CD4-positive, alpha-beta T cell (primary cell): ENCODE data around the gene RAPGEF4. TPM values are rescaled to one million over a fixed set of nuclear protein-coding genes. Genes with fewer than 3 reads are reported as not detected.

Experiments
- ATAC-seq: fragments of 200-7000 bp; cut with Tn5 transposase; one replicate; pipeline ENCODE4 v1.10.0; 2022; ENCODE audit warnings: mild to moderate bottlenecking; ENCODE audit not compliant: poor library complexity
- CTCF ChIA-PET: fragments of 350-600 bp; sonication (Branson Sonifier 250); formaldehyde crosslinking; loops from one replicate; lab custom pipeline; 2021; ENCODE audit warnings: antibody characterized with exemption, inconsistent platforms; lab: Charles Lee
- POLR2A ChIA-PET: fragments of 350-600 bp; sonication (Branson Sonifier 250); formaldehyde crosslinking; loops from one replicate; lab custom pipeline; 2021; ENCODE audit warnings: antibody characterized with exemption, inconsistent platforms; lab: Charles Lee
- DNase-seq, 14 experiments: peaks; one replicate each; pipeline ENCODE4 v3.0.0-alpha.2; 2013 to 2020; ENCODE audit warnings: mixed read lengths in 2 of 14
- H3K27ac ChIP-seq, 2 donors: one replicate each; pipeline versions ENCODE4 v1.5.1 to v1.7.0; 2013; ENCODE audit warnings: low read length in 2 of 2, low read depth in 1 of 2, mild to moderate bottlenecking in 1 of 2
- H3K27me3 ChIP-seq, 2 experiments: 1 replicate in 1 of 2; 2 replicates in 1 of 2; pipeline versions ENCODE4 v1.6.1 to v1.7.0; 2013; ENCODE audit warnings: low read length in 2 of 2, control low read depth in 1 of 2, mild to moderate bottlenecking in 1 of 2, moderate library complexity in 1 of 2; ENCODE audit not compliant: insufficient read depth in 2 of 2, control insufficient read depth in 1 of 2
- H3K36me3 ChIP-seq: one replicate; pipeline ENCODE4 v1.6.1; 2013; ENCODE audit warnings: low read length, control low read depth; ENCODE audit not compliant: insufficient read depth
- H3K4me1 ChIP-seq: one replicate; pipeline ENCODE4 v1.6.1; 2013; ENCODE audit warnings: low read length, control low read depth; ENCODE audit not compliant: insufficient read depth
- H3K4me3 ChIP-seq: one replicate; pipeline ENCODE4 v1.5.1; 2013; ENCODE audit warnings: mild to moderate bottlenecking, low read length, moderate library complexity
- H3K9me3 ChIP-seq, 2 experiments: 1 replicate in 1 of 2; 2 replicates in 1 of 2; pipeline versions ENCODE4 v1.6.1 to v1.7.0; 2013; ENCODE audit warnings: low read length in 2 of 2, mild to moderate bottlenecking in 2 of 2, control low read depth in 1 of 2, moderate library complexity in 1 of 2; ENCODE audit not compliant: control insufficient read depth in 1 of 2, insufficient read depth in 1 of 2
- H3K27ac Mint-ChIP-seq: one replicate; pipeline ENCODE4 v1.8.0; 2020; ENCODE audit warnings: mixed read lengths
- H3K27me3 Mint-ChIP-seq: one replicate; pipeline ENCODE4 v1.8.0; 2021; ENCODE audit warnings: mixed read lengths
- H3K36me3 Mint-ChIP-seq: one replicate; pipeline ENCODE4 v1.8.0; 2021; ENCODE audit warnings: low read depth, mixed read lengths
- H3K4me1 Mint-ChIP-seq: one replicate; pipeline ENCODE4 v1.8.0; 2021; ENCODE audit warnings: low read depth, mixed read lengths
- H3K4me3 Mint-ChIP-seq: one replicate; pipeline ENCODE4 v1.8.0; 2020; ENCODE audit warnings: mild to moderate bottlenecking, mixed read lengths
- H3K9me3 Mint-ChIP-seq: one replicate; pipeline ENCODE4 v1.8.0; 2020; ENCODE audit warnings: mixed read lengths
- CTCF ChIP-seq: fragments of 200-600 bp; IDR thresholded peaks from one replicate; pipeline ENCODE4 v1.8.0; 2022; ENCODE audit warnings: antibody characterized with exemption, mild to moderate bottlenecking
- intact Hi-C, 2 experiments: fragments of 100-400 bp; cut with DNase I in 1 of 2; cut with micrococcal nuclease in 1 of 2; formaldehyde crosslinking; loops; one replicate each; pipeline versions ENCODE4 v1.15.1 to v1.9.0; 2023 to 2025; cut with DNase I, micrococcal nuclease
- total RNA-seq, 174 experiments: library from RNA in 2 of 174; stranded (reverse) in 2 of 174; gene quantifications; one replicate each; pipeline ENCODE4 v1.2.3 and lab custom pipeline; 2021 to 2026

The RAPGEF4 gene
- total RNA-seq, 2 experiments from 2014 or later, result 0.69 to 0.73 TPM

- no peak for DNase-seq
- H3K4me3 ChIP-seq, result no peak overlapping the region
- peaks cover 10% of the 10 kb centered on the region for H3K9me3 Mint-ChIP-seq
- no peak overlapping the region for H3K4me3 Mint-ChIP-seq
- no peaks in the 10 kb centered on the region for H3K36me3 Mint-ChIP-seq
- no peak for TF ChIP-seq CTCF
- no peak for ATAC-seq
- no peak overlapping the region for H3K27ac ChIP-seq
- CTCF ChIA-PET, result no interaction called here
- intact Hi-C loops, result no loop called here
- no peak overlapping the region for H3K27ac Mint-ChIP-seq
- H3K36me3 ChIP-seq, result no peaks in the 10 kb centered on the region
- H3K4me1 ChIP-seq, result no peaks in the 10 kb centered on the region
- H3K4me1 Mint-ChIP-seq, result no peaks in the 10 kb centered on the region
- no peaks in the 10 kb centered on the region for H3K27me3 Mint-ChIP-seq
- no peaks in the 10 kb centered on the region for H3K27me3 ChIP-seq
- POLR2A ChIA-PET, result no interaction called here
- H3K9me3 ChIP-seq, result no peaks in the 10 kb centered on the region
Observed at GRCh38 chr2:172847188-172847587, 111.5 kb downstream of the RAPGEF4 start.

- H3K27ac Mint-ChIP-seq, result no peak overlapping the region
- no peaks in the 10 kb centered on the region for H3K4me1 ChIP-seq
- no peak overlapping the region for H3K4me3 Mint-ChIP-seq
- H3K9me3 Mint-ChIP-seq, result peaks cover 12% of the 10 kb centered on the region
- no peak overlapping the region for H3K27ac ChIP-seq
- no peak overlapping the region for H3K4me3 ChIP-seq
- H3K36me3 Mint-ChIP-seq, result no peaks in the 10 kb centered on the region
- ChIA-PET POLR2A (no interaction called here), CTCF (no interaction called here)
- ATAC-seq (no peak), DNase-seq (no peak)
- no peaks in the 10 kb centered on the region for H3K9me3 ChIP-seq
- H3K4me1 Mint-ChIP-seq, result no peaks in the 10 kb centered on the region
- H3K27me3 ChIP-seq, result no peaks in the 10 kb centered on the region
- no peaks in the 10 kb centered on the region for H3K27me3 Mint-ChIP-seq
- no peaks in the 10 kb centered on the region for H3K36me3 ChIP-seq
- TF ChIP-seq CTCF, result no peak
- intact Hi-C loops, result no loop called here
Observed at GRCh38 chr2:172848519-172848918, 112.9 kb downstream of the RAPGEF4 start.

GRCh38 chr2:172849519-172850217 lies 114.0 kb downstream of the RAPGEF4 start:
- TF ChIP-seq CTCF, result no peak
- ATAC-seq (no peak), DNase-seq (no peak)
- peaks cover 12% of the 10 kb centered on the region for H3K9me3 Mint-ChIP-seq
- H3K4me3 Mint-ChIP-seq, result no peak overlapping the region
- no peaks in the 10 kb centered on the region for H3K27me3 Mint-ChIP-seq
- Histone ChIP-seq H3K36me3 (no peaks in the 10 kb centered on the region), H3K4me3 (no peak overlapping the region), H3K27ac (no peak overlapping the region), H3K27me3 (peaks cover 0 to 4% of the 10 kb centered on the region in 2 experiments), H3K4me1 (no peaks in the 10 kb centered on the region), H3K9me3 (no peaks in the 10 kb centered on the region)
- ChIA-PET POLR2A (no interaction called here), CTCF (no interaction called here)
- intact Hi-C loops, result no loop called here
- H3K4me1 Mint-ChIP-seq, result no peaks in the 10 kb centered on the region
- no peaks in the 10 kb centered on the region for H3K36me3 Mint-ChIP-seq
- no peak overlapping the region for H3K27ac Mint-ChIP-seq
